Cardiac atrium fibroblast (primary cell): ENCODE results near the gene AQP3. TPM values are rescaled to one million over a fixed set of nuclear protein-coding genes. Genes with fewer than 3 reads are reported as not detected.

ENCODE experiments used
- total RNA-seq: library from RNA; depleted of rRNA; stranded (reverse); fragments of >200 nt; gene quantifications from 2 replicates; pipeline ENCODE4 v1.2.3, GENCODE V29; 2015

The AQP3 gene
- 0.36 and 2.6 TPM in 2 replicates for total RNA-seq

DNA sequence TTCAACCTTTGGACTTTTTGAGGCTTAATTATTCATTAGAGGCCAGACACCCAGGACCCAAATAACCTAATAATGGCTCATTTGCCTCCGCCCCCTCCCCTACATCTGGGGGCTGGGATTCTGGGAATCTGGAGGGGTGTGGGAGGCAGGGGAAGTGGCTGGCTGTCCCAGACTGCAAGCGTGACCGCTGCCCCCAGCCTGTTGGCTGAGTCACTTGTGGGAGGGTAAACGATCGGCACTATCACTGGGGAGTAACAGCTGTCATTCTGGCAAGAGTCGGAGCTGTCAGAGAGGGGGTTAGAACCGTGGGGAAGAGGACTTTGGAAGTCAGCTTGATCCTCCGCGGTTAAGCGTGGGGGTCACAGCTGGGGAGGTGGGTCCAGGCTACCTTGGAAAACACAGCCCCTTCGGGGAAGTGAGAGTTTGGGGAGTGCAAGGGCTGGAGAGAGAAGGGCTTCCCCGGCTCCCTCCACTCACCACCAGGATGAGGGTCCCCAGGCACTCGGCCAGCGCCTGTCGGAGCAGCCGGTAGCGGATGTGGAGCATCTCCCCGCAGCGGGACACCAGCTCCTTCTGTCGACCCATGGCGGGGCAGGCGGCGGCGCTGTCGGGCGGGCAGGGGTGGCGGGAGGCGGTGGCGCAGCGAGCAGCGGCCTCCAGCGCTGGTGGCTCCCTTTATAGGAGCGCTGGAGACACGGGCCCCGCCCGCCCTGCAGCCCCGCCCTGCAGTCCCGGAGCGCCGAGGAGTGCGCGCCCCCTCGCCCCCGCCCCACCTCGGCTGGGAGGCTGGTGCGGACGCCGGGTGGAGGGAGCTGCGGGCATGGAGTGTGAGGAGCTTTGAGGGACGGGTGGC is at the start of gene AQP3:
TSS of gene AQP3 (minus strand) at position 648 of the 853 bp plus-strand sequence. CDS start at position 585, 63 bp downstream.

DNA sequence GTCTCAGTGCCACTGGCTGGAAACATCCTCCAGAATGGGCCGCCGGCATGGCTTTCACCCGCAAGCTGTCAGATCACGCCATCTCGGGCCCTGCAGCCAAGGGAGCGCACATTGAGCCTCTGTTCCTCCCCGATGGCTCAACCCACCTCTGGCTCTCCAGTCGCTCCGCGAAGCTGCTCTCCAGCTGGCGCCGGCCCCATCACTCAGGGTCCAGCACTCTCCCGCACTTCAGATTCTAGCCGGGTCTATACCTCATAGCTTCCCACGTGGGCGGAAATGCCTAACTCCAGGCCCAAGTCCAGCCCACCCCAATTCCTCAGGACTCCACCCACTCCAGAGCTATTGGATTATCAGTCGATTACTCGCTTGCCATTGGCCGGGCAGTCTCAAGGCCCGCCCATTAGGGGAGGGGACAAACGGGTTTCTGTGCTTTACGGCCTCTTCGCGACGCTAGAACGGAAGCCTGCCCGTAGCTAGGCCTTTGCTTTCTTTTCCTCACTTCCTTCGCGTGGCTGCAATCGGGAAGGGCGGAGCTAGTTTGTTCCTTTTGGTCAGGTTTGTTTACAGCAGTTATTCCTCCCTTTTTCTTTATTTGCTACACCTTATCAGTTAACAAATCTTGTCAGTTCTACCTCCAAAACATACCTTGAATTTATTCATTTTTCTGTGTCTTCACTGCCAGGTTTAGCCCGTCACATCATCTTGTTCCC is 26.4 kb upstream of the AQP3 start, which contains the start of gene NOL6:
TSS of gene NOL6 (minus strand) at position 282 of the 710 bp plus-strand sequence. CDS start at position 200, 82 bp downstream.

DNA sequence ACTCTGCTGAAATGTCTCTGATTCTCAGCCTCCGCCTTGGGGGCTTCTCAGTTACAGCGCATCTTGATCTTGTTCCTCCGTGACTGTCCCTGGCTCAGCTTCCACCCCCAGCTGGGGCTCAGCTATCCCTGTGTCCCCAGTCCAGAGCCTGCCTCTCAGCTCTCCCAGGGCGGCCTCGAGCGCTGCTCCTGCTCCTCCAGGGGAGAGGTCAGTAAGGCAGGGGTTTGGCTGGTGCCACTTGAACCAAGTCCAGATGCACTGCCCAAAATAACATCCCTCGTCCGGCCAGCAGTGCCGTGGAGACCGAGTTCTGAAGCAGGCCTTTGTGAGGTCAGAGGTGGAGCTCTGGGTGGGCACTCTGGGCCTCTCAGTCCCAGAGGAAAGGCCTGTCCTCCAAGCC is 45.0 kb downstream of the AQP3 start, which contains the start of gene AQP7:
TSS of gene AQP7 (minus strand) at position 198 of the 400 bp plus-strand sequence. CDS start 1,306 bp downstream, outside the sequence.

Other genes with a start within 250 kb of the AQP3 start
- gene SPINK4, start 207.4 kb downstream of the AQP3 start, total RNA-seq, result not detected in 2 replicates
- 17.8 and 23.3 TPM in 2 replicates for gene BAG1, start 182.9 kb downstream of the AQP3 start, total RNA-seq
- gene CHMP5, start 182.5 kb downstream of the AQP3 start, total RNA-seq, result 57.7 and 62.8 TPM in 2 replicates
- gene NFX1, start 157.1 kb downstream of the AQP3 start, total RNA-seq, result 11.0 and 15.9 TPM in 2 replicates
- gene AQP7, start 45.0 kb downstream of the AQP3 start, total RNA-seq, result not detected in 2 replicates
- 23.5 and 33.5 TPM in 2 replicates for gene NOL6, start 26.3 kb upstream of the AQP3 start, total RNA-seq
- not detected in 2 replicates for gene ANKRD18B, start 76.7 kb upstream of the AQP3 start, total RNA-seq